Measurements from ENCODE around the gene AMPD3.

Gene AMPD3

DNA sequence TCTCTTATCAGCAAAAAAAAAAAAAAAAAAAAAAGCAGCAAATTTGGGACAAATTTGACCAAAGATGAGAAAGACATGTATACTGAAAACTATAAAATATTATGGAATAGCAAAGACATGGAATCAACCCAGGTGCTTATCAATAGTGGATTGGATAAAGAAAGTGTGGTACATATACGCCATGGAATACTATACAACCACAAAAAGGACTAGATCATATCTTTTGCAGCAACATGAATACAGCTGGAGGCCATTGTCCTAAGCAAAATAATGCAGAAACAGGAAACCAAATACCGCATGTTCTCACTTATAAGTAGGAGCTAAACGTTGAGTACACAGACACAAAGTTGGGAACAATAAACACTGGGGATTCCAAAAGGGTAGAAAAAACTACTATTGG is 87.7 kb downstream of the AMPD3 start:
- no peak for DNase-seq

DNA sequence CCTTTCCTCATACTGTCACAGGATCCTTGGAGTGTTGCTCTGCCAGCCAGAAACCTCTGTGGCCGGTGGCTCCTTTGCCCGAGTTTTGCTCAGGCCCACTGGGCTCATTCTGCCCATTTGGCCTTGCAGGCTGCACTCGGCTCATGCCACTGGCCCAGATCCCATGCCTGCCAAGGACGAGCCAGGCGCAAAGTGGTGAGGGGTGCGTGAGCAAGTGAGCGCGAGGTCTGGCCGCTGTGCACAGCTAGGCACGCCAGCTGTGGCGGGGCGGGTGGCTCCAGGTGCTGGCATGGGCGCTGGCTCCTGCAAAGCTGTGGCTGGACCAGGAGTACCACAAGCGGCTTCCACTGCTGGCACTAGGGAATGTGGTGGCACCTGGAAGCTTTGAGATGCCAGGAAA is 88.7 kb downstream of the AMPD3 start:
- DNase-seq: no peak

DNA sequence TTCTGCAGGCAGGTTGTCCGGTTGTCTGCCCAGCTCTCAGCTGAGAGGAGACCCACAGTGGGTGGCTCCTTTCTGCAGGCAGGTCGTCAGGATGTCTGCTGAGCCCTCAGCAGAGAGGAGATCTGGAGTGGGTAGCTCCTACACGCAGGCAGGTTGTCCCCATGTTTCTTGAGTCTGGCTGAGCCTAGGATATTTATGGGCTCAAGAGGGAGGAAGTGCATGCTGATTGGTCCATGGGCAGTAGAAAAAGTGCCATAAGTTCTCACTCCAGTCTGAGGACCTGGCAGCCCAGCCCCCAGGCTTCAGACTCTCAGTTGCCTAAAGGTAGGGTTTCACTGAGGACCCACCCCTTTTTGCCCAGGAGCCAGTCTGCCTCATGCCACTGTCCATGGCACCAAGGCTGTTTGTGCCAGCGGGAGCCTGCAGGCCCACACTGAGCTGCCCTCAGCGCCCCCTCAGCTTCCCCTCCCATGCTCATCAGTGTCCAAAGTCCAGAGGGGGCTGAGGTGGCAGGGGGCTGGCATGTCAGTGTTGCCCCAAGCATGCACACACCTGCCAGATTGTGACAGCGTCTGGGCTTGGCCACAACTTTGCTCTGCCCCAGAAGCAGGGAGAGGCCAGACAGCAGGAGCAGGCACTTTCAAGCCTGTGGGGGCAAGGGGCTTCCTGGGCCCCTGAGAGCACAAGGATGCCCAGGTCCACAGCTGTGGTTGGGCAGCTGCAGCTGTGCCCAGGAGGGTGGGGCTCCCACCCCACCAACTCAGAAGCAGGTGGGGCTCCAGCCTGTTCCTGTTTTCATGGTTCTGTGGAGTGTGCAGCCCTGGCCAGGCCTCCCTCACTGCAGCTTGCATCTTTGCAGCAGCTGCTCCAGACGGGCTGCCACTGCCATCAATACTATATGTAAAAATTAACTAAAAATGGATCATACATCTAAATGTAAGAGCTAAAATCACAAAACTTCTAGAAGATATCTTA is 89.7 kb downstream of the AMPD3 start:
- no peak for DNase-seq

DNA sequence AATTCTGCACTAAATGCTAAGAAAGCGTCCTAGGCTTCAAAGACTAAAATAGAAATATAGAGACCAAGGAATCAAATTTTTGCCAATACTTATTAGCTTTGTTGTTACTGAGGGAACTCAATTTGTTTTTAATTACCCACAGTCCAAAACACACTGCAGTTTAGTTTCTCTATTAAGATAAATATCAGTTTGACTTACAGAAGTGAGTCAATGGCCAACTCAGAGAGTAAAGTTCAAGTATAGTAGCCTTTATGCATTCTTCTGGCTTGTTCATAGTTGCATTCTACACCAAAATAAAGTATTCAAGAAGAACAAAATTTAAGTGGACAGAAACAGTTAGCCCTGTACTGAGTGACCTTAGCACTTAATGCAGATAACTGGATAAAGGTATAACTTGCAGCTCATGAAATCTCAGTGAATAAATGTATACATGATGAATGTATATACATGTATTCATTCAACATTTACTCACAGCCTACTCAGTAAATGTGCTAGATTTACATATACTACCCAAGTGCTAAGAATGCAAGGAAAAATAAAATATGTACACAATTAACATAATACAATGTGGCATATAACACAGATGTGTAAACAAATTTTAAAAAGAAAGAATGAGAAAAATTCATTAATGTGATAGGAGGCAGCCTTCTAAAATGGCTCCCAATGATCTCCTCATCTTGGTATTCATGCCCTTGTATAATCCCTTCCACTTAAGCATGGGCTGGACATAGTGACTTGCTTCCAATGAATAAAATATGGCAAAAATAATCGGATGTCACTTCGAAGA is 95.6 kb downstream of the AMPD3 start:
- DNase-seq: no peak

DNA sequence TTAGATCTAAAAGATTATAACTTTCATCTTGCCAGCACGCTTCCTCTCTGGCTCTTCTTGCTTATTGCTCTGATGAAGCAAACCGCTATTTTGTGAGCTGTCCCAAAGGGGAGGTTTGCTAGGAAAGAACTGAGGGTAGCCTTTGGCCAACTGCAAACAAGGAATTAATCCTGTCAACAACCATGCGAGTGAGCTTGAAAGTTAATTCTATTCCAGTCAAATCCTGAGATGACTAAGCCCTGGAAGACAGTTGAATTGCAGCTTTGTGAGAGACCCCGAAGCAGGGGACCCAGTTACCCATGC is 96.2 kb downstream of the AMPD3 start:
- DNase-seq: no peak

DNA sequence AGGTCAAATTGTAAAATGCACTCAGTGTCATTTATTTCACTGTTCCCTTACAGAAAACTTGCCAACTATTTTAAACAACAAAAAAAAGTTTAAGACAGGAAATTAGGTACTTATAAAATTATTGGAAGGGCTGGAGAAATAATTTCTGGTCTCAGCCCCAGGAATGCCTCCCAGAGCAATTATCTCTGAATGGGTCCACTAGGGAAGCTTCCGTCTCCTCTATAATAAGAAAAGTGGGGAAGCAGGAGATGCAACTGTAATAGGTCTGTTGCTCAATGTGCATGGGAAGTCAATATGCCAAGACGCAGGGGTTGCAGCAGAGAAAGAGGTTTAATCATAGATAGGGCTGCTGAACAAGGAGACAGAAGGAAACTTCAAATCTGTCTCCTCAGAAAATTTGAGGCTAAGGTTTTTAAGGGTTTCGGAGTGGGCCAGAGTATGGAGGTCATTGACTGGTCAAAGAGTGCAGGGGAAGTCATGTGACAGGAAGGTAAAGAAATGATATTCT is 96.8 kb downstream of the AMPD3 start:
- no peak for DNase-seq

DNA sequence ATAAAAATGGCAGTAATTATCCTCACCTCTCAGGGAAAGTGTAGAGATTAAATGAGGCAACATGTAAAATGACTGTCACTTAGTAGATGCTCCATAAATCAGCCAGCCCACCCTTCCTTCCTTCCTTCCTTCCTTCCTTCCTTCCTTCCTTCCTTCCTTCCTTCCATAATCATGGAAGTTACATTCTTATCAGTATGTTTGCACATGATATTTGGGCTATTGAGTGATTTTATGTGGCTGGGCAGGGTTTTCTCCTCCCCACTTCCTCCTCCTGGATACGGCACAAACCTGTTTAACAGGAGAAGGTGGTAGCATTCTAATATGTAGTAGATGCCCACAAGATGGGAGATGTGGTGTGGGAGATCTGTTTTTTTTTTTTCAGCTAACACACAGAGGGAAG is 101.5 kb downstream of the AMPD3 start:
- DNase-seq: no peak

All from CD4-positive, alpha-beta T cell treated with Interleukin-12 subunit alpha and Interleukin-12 subunit beta, for 1 hour (primary cell).